IMR-90 (cell line): ENCODE measurements around the gene B4GALT7.

Source experiments
- BHLHE40 ChIP-seq: fragments of 150-350 bp; IDR thresholded peaks from 2 replicates; pipeline ENCODE4 v1.6.1; 2016; ENCODE audit warnings: mild to moderate bottlenecking, low read depth, low read length
- CEBPB ChIP-seq: IDR thresholded peaks from 2 replicates; pipeline ENCODE4 v1.6.1; 2012; ENCODE audit warnings: low read depth, low read length, improper control_type of control experiment
- CTCF ChIP-seq: conservative IDR thresholded peaks from 2 replicates; pipeline ENCODE4 v1.5.1; 2012; ENCODE audit warnings: mild to moderate bottlenecking, low read depth, low read length, improper control_type of control experiment
- MAFK ChIP-seq: IDR thresholded peaks from 2 replicates; pipeline ENCODE4 v1.6.1; 2012; ENCODE audit warnings: low read depth, low read length, improper control_type of control experiment
- MAZ ChIP-seq: IDR thresholded peaks from 2 replicates; pipeline ENCODE4 v1.6.1; 2012; ENCODE audit warnings: low read depth, mild to moderate bottlenecking, low read length, improper control_type of control experiment, moderate library complexity, borderline replicate concordance
- POLR2A ChIP-seq: IDR thresholded peaks from 2 replicates; pipeline ENCODE4 v1.6.1; 2012; ENCODE audit warnings: mild to moderate bottlenecking, low read depth, low read length
- RAD21 ChIP-seq: IDR thresholded peaks from 2 replicates; pipeline ENCODE4 v1.6.1; 2012; ENCODE audit warnings: low read length, improper control_type of control experiment
- RCOR1 ChIP-seq: IDR thresholded peaks from 2 replicates; pipeline ENCODE4 v1.6.1; 2012; ENCODE audit warnings: mild to moderate bottlenecking, low read length, improper control_type of control experiment; ENCODE audit not compliant: insufficient replicate concordance
- RFX5 ChIP-seq: IDR thresholded peaks from 2 replicates; pipeline ENCODE4 v1.8.0; 2012; ENCODE audit warnings: low read depth, mild to moderate bottlenecking, low read length, moderate library complexity
- SMC3 ChIP-seq: fragments of 150-350 bp; IDR thresholded peaks from 2 replicates; pipeline ENCODE4 v1.6.1; 2016; ENCODE audit warnings: low read depth, mild to moderate bottlenecking, antibody characterized with exemption, low read length, moderate library complexity
- TF ChIP-seq, protein P1 (sequence below): fragments of 150-350 bp; IDR thresholded peaks from 2 replicates; pipeline ENCODE4 v1.6.1; 2016; ENCODE audit warnings: low read depth, mild to moderate bottlenecking, low read length, moderate library complexity, borderline replicate concordance
- TF ChIP-seq, protein P2 (sequence below): fragments of 150-350 bp; IDR thresholded peaks from 2 replicates; pipeline ENCODE4 v1.6.1; 2017; ENCODE audit warnings: mild to moderate bottlenecking, antibody characterized with exemption, low read length, low read depth

DNA sequence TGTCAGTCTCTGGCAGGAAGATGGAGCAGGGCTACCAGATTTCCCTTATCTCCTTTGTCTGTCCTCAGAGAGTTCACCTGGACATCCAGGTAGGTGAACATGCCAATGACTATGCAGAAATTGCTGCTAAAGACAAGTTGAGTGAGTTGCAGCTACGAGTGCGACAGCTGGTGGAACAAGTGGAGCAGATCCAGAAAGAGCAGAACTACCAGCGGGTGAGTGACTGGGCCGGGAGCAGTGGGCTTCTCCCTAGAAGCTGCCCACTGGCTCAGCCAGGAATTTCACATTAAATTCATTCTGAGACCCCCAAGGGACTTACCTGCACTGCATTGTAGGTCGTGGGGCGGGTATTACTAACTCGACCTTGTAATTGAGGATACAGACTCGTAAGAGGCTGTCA is 5.9 kb upstream of the B4GALT7 start:
- TF ChIP-seq CTCF: no peak
- TF ChIP-seq RAD21: no peak
- no peak for TF ChIP-seq POLR2A
- no peak for TF ChIP-seq MAFK
- TF ChIP-seq SMC3: no peak
- no peak for TF ChIP-seq MAZ
- TF ChIP-seq, protein P1, sequence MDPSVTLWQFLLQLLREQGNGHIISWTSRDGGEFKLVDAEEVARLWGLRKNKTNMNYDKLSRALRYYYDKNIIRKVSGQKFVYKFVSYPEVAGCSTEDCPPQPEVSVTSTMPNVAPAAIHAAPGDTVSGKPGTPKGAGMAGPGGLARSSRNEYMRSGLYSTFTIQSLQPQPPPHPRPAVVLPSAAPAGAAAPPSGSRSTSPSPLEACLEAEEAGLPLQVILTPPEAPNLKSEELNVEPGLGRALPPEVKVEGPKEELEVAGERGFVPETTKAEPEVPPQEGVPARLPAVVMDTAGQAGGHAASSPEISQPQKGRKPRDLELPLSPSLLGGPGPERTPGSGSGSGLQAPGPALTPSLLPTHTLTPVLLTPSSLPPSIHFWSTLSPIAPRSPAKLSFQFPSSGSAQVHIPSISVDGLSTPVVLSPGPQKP: no peak
- no peak for TF ChIP-seq BHLHE40
- no peak for TF ChIP-seq CEBPB
- TF ChIP-seq RCOR1: no peak
- TF ChIP-seq, protein P2, sequence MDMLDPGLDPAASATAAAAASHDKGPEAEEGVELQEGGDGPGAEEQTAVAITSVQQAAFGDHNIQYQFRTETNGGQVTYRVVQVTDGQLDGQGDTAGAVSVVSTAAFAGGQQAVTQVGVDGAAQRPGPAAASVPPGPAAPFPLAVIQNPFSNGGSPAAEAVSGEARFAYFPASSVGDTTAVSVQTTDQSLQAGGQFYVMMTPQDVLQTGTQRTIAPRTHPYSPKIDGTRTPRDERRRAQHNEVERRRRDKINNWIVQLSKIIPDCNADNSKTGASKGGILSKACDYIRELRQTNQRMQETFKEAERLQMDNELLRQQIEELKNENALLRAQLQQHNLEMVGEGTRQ: no peak
- TF ChIP-seq RFX5: no peak
